Urinary bladder (tissue), 4 donors: ENCODE data around the gene ZIC4. TPM values are rescaled to one million over a fixed set of nuclear protein-coding genes. Genes with fewer than 3 reads are reported as not detected.
A peak's percentile ranks its signal among the peaks of the same experiment; 100 is the strongest.

Experiments used
- DNase-seq: peaks from one replicate; pipeline ENCODE4 v3.0.0-alpha.2; 2015; ENCODE audit errors: extremely low spot score
- H3K27ac ChIP-seq: one replicate; pipeline ENCODE4 v1.5.1; 2013; ENCODE audit warnings: low read depth, mild to moderate bottlenecking, moderate library complexity
- H3K36me3 ChIP-seq: one replicate; pipeline ENCODE4 v1.6.1; 2013; ENCODE audit warnings: mild to moderate bottlenecking, moderate library complexity; ENCODE audit not compliant: insufficient read depth
- H3K4me1 ChIP-seq: one replicate; pipeline ENCODE4 v1.6.1; 2013; ENCODE audit warnings: mild to moderate bottlenecking, moderate library complexity; ENCODE audit not compliant: insufficient read depth
- H3K4me3 ChIP-seq: one replicate; pipeline ENCODE4 v1.5.1; 2013; ENCODE audit warnings: low read depth, low read length
- WGBS: extraction: QIAGEN DNeasy Blood & Tissue Kit; methylation state at CpG from one replicate; pipeline ENCODE4 v1.1.7; 2013; 5-methylcytosine and 5-hydroxymethylcytosine counted together
- polyA plus RNA-seq: library from polyadenylated mRNA; stranded (reverse); fragments of 200-250 nt; gene quantifications from one replicate; pipeline ENCODE4 v1.2.3, GENCODE V29; 2013
- total RNA-seq: library from RNA; depleted of rRNA; stranded (reverse); fragments of >200 nt; gene quantifications from one replicate; pipeline ENCODE4 v1.2.3, GENCODE V29; 2014
- donor health status: healthy with polysubstance abuse.
- donor health status: healthy.

ZIC4 gene
- total RNA-seq (not detected), polyA plus RNA-seq (not detected)

DNA sequence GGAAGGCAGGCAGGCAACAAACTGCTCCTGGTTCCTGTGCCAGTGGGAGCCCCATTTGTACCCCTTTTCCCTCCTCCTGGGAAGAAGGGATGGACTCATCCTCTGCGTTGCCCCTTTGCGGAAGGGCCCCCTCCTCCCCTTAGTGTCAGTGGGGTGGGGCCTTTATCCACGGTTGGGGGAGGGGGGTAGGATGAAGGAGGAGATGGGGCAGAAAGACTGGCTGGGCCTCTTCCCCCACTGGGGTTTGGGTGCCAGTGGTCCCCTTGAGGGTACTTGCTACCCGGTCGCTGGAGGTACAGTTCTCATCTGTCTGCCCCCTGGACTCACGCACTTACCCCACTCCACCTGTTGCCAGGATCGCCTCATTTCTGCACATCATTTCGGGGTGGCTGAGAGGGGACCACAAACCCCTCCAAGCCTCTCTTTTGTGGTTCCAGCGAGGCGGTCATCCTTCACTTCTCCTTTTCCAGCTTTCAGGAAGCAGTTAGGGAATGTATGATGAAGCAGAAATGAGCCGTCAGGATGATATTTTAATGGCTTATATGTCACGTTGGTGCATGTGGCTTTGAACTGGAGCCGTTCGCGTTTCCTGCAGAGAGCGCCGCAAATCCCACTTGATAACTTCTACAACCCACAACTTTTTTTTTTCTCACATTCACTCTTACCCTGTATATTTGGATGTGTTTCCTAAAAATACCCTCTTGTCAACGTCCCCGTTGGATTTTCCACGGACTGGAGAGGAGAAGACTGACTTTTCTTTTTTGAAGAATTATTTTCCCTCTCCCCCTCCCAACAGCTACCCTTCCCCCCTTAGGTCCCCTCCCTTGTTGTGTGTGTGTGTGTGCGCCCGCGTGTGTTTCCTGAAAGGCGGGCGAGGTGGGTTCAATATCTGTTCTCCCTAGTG lies at the start of gene ZIC4:
ZIC4 (minus strand) TSS at position 516 of the 904 bp plus-strand sequence. CDS start 3,746 bp downstream, outside the sequence.
- Histone ChIP-seq H3K4me3 (peak within 1 kb of the TSS; percentile 14), H3K4me1 (peaks cover 1% of the 10 kb centered on the region), H3K27ac (no peak within 1 kb of the TSS), H3K36me3 (no peaks in the 10 kb centered on the region)
- DNase-seq: no peak
- WGBS: 3% methylated on average over 25 of the region's 25 CpGs

DNA sequence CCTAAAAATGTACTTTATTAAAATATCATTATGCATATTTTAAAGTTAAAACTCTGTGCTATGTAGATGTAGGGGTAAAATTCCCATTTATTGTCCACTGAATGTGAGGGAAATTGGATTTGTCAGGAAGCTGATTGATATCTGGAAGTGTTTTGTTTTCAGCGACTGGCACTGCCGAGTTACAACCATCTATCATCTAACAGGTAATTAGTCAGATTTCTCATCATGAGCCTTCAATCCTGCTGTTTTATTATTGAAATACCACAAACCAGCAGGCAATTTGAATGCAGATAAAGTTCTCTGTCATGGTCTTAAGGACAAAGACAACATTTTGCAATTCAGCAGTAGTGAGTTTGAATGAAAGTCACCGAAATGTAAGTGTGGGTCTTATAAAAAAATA lies 43.3 kb upstream of the ZIC4 start:
- no peak for DNase-seq
- Histone ChIP-seq H3K27ac (no peak overlapping the region), H3K4me1 (no peaks in the 10 kb centered on the region), H3K4me3 (no peak overlapping the region), H3K36me3 (no peaks in the 10 kb centered on the region)
- WGBS: 14% methylated on average over 3 of the region's 3 CpGs

DNA sequence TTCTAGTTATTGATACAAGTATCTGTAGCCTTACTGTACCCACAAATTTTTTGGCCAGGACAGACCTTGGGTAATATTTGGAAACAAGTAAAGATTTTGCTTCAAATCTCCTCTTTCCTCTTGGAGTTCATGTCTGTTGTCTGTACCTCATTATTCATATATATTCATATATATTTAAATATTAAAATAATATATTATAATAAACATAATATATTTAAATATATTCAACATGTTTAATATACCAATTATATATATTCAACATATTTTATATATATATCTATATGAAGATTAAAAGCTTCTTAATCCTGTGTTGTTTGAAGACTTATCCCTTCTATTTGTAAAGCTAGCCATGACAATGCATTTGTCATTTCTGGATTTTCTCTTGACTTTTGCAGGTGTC lies 40.9 kb upstream of the ZIC4 start:
- Histone ChIP-seq H3K36me3 (no peaks in the 10 kb centered on the region), H3K27ac (no peak overlapping the region), H3K4me3 (no peak overlapping the region), H3K4me1 (no peaks in the 10 kb centered on the region)
- no peak for DNase-seq

DNA sequence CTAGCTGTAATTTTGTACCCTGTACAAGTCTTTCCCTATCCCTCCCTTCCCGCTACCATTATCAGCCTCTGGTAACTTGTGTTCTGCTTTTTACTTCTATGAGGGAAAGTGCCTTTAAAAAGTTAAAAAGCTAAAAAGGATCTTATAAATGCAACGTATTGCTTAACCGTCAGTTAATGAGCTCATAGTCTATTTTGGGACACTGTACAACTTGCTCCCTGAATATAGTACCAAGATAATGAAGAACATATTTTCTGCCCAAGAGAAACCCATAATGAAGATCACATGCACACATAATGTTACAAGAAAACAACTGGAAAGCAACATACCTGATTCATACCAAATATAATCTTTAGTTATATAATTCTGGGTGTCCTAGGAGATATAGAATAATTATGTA lies 25.4 kb upstream of the ZIC4 start:
- WGBS: 57% methylated on average over 3 of the region's 3 CpGs
- DNase-seq: no peak
- H3K4me3 ChIP-seq: no peak overlapping the region

DNA sequence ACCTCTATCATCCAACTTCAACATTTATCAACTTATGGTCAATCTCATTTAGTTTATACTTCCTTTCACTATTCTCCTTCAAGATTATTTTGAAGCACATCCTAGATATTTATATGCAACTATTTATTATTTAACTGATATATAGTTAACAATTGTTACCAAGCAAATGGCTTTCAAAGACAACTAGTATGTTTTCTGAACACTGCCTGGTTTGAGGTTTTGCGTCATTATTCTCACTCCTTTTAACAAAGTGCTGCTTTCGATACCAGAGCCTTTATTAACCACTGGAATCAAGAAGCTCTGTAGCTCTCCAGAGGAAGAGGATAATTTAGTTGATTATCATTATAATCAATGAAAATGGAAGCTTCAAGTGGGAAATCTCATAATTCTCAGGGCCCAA lies 22.4 kb upstream of the ZIC4 start:
- no peak overlapping the region for H3K4me3 ChIP-seq
- no peaks in the 10 kb centered on the region for H3K4me1 ChIP-seq
- no peak for DNase-seq
- no peak overlapping the region for H3K27ac ChIP-seq
- no peaks in the 10 kb centered on the region for H3K36me3 ChIP-seq
- 84% methylated on average over 2 of the region's 2 CpGs for WGBS

More for the DNA sequence above, 25.4 kb upstream of the ZIC4 start:
- no peak overlapping the region for H3K27ac ChIP-seq
- no peaks in the 10 kb centered on the region for H3K36me3 ChIP-seq
- H3K4me1 ChIP-seq: no peaks in the 10 kb centered on the region

DNA sequence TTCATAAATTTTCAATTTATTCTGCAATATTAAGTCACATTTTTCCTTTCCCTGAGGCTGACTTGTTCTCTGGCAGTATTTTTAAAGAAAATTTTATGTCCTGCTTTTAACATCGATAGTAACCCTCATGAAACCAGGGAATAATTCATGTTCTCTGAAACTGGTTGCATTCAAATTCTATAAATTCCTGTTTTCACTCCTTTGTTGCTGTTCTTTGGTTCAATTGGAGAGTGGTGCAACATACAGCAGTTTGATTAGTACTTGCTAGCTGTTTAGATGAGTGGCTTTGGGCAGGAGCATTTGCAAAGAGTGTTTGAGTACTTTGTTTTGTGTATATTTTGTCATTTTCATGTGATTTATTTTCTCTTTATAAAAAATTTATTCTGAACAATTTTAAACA lies 22.0 kb upstream of the ZIC4 start:
- H3K27ac ChIP-seq: no peak overlapping the region
- no peaks in the 10 kb centered on the region for H3K36me3 ChIP-seq
- 74% methylated on average over 1 of the region's 1 CpG for WGBS
- no peaks in the 10 kb centered on the region for H3K4me1 ChIP-seq
- H3K4me3 ChIP-seq: no peak overlapping the region
- DNase-seq: no peak

DNA sequence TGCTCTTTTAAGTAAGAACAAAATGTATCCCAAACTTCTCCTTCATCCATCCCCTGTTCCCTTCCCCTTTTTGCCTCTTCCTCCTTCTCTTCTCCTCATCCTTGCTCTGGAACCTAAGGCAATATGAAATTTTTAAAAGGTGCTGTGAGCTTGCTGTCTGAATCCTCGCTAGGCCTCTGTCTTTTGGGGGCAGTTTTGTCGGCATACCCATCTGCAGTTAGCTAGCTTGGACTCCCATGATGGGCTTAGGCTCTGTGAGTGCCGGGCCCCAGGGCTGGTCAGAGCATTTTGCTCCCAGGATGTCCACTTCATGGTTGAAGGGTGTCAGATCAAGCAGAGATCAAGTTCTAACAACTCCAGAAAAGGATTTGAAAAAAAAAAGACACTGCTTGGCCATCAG lies 21.4 kb upstream of the ZIC4 start:
- WGBS: 62% methylated on average over 3 of the region's 3 CpGs
- no peak overlapping the region for H3K27ac ChIP-seq
- H3K4me3 ChIP-seq: no peak overlapping the region
- H3K4me1 ChIP-seq: no peaks in the 10 kb centered on the region
- DNase-seq: no peak
- H3K36me3 ChIP-seq: no peaks in the 10 kb centered on the region

DNA sequence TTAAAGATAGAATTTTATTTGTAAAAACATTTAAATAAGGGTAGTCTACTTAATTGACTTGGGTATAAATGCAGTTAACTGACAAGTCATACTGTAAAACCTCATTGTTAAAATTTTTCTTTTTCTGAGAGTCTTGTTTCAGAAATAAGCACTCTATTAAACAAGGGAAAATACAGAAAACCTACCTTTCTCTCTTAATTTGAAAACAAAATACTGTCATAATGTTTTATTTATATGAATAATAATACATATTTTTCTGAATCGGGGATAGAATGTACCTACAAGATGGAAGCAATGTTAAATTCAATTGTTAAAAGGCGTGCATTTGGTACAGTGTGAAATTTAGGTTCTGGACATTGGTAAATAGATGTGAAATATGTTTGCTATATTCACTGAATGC lies 20.6 kb upstream of the ZIC4 start:
- no peak for DNase-seq
- no peaks in the 10 kb centered on the region for H3K36me3 ChIP-seq
- no peak overlapping the region for H3K27ac ChIP-seq
- no peak overlapping the region for H3K4me3 ChIP-seq
- H3K4me1 ChIP-seq: no peaks in the 10 kb centered on the region
- 89% methylated on average over 2 of the region's 2 CpGs for WGBS

DNA sequence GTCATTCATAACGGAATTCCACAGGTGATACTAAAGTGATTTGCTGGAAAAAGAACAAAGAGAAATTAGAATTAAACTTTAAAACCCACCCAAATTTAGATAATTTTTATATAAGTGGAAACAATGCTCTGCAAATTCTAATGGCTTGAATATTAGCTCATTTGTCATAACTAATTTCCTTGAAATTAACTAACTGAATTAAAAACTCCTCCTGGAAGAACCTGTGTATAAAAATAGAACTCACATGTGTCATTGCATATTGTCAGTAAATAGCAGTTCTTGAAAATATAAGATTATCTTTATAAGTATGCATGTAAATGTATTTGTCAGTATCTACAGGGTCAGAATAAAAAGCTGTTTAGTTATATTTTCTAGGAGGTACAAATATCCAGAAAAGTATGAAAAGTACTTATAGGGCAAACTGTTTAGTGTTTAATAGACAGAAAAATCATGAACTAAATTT lies 19.1 kb upstream of the ZIC4 start:
- DNase-seq: no peak
- Histone ChIP-seq H3K4me3 (no peak overlapping the region), H3K27ac (no peak overlapping the region), H3K4me1 (no peaks in the 10 kb centered on the region), H3K36me3 (no peaks in the 10 kb centered on the region)
- WGBS: 14% methylated on average over 1 of the region's 1 CpG

DNA sequence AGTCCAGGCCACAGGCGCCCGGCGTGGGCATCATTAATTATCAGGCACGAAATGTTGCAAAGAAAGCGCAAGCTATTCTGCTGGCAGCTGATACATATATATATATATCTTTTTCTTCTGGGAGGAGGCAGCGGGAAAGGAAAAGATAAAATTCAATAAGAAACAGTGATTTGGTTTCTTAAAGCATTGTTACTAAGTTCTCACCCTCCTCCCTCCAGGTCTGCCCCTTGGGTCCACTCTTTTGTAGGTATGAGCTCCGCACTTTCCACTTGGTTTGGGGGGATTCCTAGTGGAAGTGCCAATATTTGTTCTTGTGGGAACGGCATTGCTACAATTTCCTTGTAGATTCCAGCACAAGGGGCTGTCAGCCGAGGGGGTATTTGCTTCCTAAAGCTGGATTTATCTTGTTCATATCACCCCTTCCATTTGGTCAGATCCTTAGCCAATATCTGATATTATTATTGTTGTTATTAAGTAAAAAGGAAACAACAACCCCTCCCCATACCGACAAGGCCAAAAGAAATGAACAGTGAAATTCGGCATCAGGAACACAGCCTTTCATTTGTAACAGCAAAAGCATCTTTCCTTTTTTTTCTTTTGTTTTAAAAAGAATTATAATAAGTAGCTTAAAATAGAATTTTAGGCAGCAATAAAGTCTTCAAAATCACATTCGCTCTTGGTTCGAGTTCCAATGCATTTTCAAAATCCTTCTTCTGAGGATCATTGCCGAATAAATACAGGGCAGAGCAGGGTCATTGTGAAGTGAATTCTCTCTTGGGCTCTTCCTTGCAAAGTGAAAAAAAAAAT lies 18.4 kb upstream of the ZIC4 start:
- H3K27ac ChIP-seq: no peak overlapping the region
- H3K4me3 ChIP-seq: no peak overlapping the region
- 6% methylated on average over 14 of the region's 14 CpGs for WGBS
- DNase-seq: no peak
- no peaks in the 10 kb centered on the region for H3K36me3 ChIP-seq
- no peaks in the 10 kb centered on the region for H3K4me1 ChIP-seq

DNA sequence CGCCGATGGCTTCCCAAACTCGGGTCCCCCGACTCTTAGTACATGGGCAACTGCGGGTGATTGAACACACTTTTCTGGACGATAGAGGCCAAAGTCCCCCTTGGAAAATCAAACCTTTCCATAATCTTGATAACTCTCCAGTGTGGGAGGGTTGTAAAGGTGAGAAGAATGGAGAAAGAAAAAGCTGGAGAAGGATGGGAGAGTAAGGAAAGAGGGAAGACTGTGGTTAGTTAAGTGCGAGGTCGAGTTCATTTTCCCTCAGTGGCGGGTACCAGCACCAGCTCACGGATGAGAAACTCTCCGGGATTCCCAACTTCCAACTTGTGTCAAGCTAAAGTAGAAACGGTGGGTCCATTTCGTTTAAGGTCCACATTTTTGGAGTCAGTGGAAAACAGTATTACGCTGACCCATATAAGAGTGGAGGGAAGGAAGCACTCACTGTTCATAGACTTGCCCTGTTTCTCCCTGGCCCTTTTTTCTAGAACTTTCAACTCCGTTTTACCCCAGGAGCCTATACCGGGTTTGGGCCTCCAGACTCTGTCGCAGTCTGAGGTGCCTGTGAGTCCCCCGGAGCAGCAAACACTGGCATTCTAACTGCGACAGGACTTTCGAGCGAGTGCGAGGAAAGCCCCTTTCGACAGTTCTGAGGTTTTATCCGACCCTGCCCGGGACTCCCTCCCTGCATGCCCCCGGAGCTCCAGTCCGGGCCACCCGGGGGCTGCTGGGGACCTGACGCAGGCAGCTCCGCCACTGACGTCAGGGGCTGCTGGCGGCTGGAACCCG lies 17.6 kb upstream of the ZIC4 start:
- no peak overlapping the region for H3K4me3 ChIP-seq

DNA sequence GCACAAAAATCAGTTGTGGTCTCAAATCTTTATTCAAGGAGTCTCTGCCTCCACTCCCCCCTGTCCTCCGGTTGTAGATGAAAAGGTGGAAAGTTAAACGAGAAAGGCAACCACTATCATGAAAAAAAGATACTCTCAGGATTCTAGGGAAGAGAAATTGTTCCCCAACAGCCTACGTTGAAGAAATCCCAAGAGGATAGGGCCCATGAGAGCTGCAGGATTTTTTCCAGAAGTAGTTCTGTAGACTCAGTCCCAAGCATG lies 17.1 kb upstream of the ZIC4 start:
- no peaks in the 10 kb centered on the region for H3K36me3 ChIP-seq
- 4% methylated on average over 3 of the region's 3 CpGs for WGBS
- H3K27ac ChIP-seq: no peak overlapping the region
- H3K4me3 ChIP-seq: no peak overlapping the region
- DNase-seq: no peak
- no peaks in the 10 kb centered on the region for H3K4me1 ChIP-seq

More for the DNA sequence above, 17.6 kb upstream of the ZIC4 start:
- H3K27ac ChIP-seq: no peak overlapping the region
- no peaks in the 10 kb centered on the region for H3K36me3 ChIP-seq
- no peaks in the 10 kb centered on the region for H3K4me1 ChIP-seq
- 3% methylated on average over 33 of the region's 33 CpGs for WGBS
- no peak for DNase-seq

DNA sequence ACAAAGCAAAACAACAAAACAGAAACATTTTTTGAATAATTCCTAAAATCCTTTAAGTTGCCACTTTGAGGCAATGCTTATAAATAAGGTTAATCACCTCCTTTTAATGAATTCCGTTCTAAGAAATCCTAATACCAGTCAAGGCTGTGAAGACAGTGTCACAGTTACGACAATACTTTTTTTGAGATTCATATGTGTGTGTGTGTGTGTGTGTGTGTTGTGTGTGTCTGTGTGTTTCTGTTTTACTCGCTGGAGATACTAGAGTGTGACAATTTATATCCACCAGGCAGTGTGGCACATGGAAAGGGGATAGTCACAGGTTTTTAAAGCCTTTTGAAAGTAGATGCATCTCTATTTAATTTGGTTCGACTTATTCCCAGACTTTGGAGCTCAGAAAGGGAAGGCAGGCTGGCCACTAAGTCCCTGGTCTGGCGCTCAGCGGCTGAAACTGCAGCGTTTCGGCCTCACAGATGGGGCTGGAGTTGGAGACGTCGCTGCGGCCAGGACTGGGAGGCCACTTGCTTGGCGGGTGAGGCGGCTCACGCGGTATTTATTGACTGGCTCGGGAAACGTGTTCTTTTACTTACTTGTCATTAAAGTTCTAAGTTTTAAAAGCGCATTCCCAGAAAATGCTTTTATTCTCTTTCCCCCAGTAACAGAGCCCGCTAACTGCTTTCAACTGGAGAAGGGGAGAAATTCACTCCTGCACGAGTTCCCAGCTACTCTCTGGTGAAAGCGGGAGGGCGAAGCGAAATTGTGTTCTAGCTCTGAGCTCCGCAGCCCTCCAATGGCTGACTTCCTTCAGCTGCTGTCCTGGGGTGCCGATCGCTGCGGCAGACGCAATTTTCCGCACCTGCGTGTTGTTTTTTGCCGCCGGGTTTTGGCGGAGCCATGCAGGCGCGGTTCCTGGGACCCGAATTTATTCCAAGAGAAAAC lies 16.5 kb upstream of the ZIC4 start:
- DNase-seq: no peak
- WGBS: 5% methylated on average over 36 of the region's 36 CpGs
- no peak overlapping the region for H3K4me3 ChIP-seq
- H3K36me3 ChIP-seq: no peaks in the 10 kb centered on the region
- H3K4me1 ChIP-seq: no peaks in the 10 kb centered on the region
- H3K27ac ChIP-seq: no peak overlapping the region
